ENCODE measurements around the gene NPY.

GRCh38 chr7:24271938-24272337 lies 12.1 kb upstream of the NPY start:
- TF ChIP-seq SMC3 (IDR thresholded peaks at IDR 0.05) (no peak), JUNB (IDR thresholded peaks at IDR 0.05) (no peak), RFX5 (IDR thresholded peaks at IDR 0.05) (no peak), FOSL2 (IDR thresholded peaks at IDR 0.05) (no peak), FOSL2 (CRISPR knock-in tag; IDR thresholded peaks at IDR 0.05) (no peak), RAD21 (conservative IDR thresholded peaks at IDR 0.05 in 1 of 2, IDR thresholded peaks at IDR 0.05 in 1 of 2) (no peak), SREBF2 (IDR thresholded peaks at IDR 0.05) (no peak), JUN (IDR thresholded peaks at IDR 0.05) (no peak), KDM5A (IDR thresholded peaks at IDR 0.05) (no peak), RNF2 (IDR thresholded peaks at IDR 0.05; ENCODE audit: borderline replicate concordance, low read depth) (no peak), POLR2A (IDR thresholded peaks at IDR 0.05; ENCODE audit: low read length) (no peak), EP300 (IDR thresholded peaks at IDR 0.05) (no peak)
- TF ChIP-seq, protein P1, sequence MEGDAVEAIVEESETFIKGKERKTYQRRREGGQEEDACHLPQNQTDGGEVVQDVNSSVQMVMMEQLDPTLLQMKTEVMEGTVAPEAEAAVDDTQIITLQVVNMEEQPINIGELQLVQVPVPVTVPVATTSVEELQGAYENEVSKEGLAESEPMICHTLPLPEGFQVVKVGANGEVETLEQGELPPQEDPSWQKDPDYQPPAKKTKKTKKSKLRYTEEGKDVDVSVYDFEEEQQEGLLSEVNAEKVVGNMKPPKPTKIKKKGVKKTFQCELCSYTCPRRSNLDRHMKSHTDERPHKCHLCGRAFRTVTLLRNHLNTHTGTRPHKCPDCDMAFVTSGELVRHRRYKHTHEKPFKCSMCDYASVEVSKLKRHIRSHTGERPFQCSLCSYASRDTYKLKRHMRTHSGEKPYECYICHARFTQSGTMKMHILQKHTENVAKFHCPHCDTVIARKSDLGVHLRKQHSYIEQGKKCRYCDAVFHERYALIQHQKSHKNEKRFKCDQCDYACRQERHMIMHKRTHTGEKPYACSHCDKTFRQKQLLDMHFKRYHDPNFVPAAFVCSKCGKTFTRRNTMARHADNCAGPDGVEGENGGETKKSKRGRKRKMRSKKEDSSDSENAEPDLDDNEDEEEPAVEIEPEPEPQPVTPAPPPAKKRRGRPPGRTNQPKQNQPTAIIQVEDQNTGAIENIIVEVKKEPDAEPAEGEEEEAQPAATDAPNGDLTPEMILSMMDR (IDR thresholded peaks at IDR 0.05) = no peak
- TF ChIP-seq, protein P2, sequence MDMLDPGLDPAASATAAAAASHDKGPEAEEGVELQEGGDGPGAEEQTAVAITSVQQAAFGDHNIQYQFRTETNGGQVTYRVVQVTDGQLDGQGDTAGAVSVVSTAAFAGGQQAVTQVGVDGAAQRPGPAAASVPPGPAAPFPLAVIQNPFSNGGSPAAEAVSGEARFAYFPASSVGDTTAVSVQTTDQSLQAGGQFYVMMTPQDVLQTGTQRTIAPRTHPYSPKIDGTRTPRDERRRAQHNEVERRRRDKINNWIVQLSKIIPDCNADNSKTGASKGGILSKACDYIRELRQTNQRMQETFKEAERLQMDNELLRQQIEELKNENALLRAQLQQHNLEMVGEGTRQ (IDR thresholded peaks at IDR 0.05) = no peak
- TF ChIP-seq, protein P3, sequence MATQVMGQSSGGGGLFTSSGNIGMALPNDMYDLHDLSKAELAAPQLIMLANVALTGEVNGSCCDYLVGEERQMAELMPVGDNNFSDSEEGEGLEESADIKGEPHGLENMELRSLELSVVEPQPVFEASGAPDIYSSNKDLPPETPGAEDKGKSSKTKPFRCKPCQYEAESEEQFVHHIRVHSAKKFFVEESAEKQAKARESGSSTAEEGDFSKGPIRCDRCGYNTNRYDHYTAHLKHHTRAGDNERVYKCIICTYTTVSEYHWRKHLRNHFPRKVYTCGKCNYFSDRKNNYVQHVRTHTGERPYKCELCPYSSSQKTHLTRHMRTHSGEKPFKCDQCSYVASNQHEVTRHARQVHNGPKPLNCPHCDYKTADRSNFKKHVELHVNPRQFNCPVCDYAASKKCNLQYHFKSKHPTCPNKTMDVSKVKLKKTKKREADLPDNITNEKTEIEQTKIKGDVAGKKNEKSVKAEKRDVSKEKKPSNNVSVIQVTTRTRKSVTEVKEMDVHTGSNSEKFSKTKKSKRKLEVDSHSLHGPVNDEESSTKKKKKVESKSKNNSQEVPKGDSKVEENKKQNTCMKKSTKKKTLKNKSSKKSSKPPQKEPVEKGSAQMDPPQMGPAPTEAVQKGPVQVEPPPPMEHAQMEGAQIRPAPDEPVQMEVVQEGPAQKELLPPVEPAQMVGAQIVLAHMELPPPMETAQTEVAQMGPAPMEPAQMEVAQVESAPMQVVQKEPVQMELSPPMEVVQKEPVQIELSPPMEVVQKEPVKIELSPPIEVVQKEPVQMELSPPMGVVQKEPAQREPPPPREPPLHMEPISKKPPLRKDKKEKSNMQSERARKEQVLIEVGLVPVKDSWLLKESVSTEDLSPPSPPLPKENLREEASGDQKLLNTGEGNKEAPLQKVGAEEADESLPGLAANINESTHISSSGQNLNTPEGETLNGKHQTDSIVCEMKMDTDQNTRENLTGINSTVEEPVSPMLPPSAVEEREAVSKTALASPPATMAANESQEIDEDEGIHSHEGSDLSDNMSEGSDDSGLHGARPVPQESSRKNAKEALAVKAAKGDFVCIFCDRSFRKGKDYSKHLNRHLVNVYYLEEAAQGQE (IDR thresholded peaks at IDR 0.05) = no peak
